ENCODE data around the gene AP2A2.

Gene AP2A2

DNA sequence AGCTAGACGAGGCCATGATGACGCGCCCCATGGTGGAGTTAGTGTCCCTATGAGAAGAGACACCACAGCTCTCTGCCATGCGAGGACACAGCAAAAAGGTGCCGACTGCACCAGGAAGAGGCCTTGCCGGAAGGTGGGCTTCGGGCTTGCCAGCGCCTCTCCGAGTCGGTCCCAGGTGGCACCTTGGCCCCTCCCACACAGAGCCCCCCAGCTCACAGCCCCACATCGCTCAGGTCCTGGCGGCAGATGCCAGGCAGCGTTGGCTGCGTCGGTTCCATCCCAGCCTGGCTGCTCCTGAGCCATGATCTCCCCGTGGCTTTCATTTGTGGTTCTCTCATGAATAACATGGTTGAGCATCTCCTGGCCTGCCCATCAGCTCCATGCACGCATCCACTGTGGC lies 39.1 kb upstream of the AP2A2 start:
- POLR2A ChIA-PET = interaction anchor here (1.7 kb wide), 1 partner anchor 9 kb away, joined by 4 read pairs; no protein-coding TSS in a partner anchor
- Histone ChIP-seq H3K4me3 (ENCODE audit: low read depth, low read length) (no peak overlapping the region), H3K27ac (ENCODE audit: extremely low read depth, low read depth, low read length) (no peak overlapping the region), H3K36me3 (ENCODE audit: control insufficient read depth in 2 of 2, insufficient read depth in 1 of 2, low read length in 2 of 2) (peaks cover 0 to 79% of the 10 kb centered on the region in 2 experiments; a peak in 2 of 3 replicates), H3K4me1 (ENCODE audit: control insufficient read depth, insufficient read depth, low read length) (no peaks in the 10 kb centered on the region), H3K9me3 (ENCODE audit: control insufficient read depth, insufficient read depth, low read depth, low read length) (no peaks in the 10 kb centered on the region)
- CTCF ChIA-PET = no interaction called here
- TF ChIP-seq ZNF776 (tag by site-specific recombination; IDR thresholded peaks at IDR 0.05; ENCODE audit: borderline replicate concordance) (no peak), ZNF521 (tag by site-specific recombination; IDR thresholded peaks at IDR 0.05) (no peak), IKZF3 (tag by site-specific recombination; IDR thresholded peaks at IDR 0.05) (no peak), ZNF211 (tag by site-specific recombination; IDR thresholded peaks at IDR 0.05; ENCODE audit: low read depth) (no peak), ZNF146 (tag by site-specific recombination; IDR thresholded peaks at IDR 0.05) (no peak), ZNF558 (tag by site-specific recombination; IDR thresholded peaks at IDR 0.05) (no peak), ZNF10 (tag by site-specific recombination; IDR thresholded peaks at IDR 0.05) (no peak), ZNF600 (tag by site-specific recombination; IDR thresholded peaks at IDR 0.05) (no peak), ZBTB8A (tag by site-specific recombination; IDR thresholded peaks at IDR 0.05) (no peak), ZNF19 (tag by site-specific recombination; IDR thresholded peaks at IDR 0.05; ENCODE audit: low read depth) (no peak), ZNF777 (tag by site-specific recombination; IDR thresholded peaks at IDR 0.05; ENCODE audit: borderline replicate concordance) (no peak), ZFP37 (tag by site-specific recombination; IDR thresholded peaks at IDR 0.05) (no peak), ZSCAN30 (tag by site-specific recombination; IDR thresholded peaks at IDR 0.05) (no peak), SP2 (tag by site-specific recombination; IDR thresholded peaks at IDR 0.05) (no peak), ZNF302 (tag by site-specific recombination; IDR thresholded peaks at IDR 0.05; ENCODE audit: low read depth) (no peak)
- TF ChIP-seq, protein P1, sequence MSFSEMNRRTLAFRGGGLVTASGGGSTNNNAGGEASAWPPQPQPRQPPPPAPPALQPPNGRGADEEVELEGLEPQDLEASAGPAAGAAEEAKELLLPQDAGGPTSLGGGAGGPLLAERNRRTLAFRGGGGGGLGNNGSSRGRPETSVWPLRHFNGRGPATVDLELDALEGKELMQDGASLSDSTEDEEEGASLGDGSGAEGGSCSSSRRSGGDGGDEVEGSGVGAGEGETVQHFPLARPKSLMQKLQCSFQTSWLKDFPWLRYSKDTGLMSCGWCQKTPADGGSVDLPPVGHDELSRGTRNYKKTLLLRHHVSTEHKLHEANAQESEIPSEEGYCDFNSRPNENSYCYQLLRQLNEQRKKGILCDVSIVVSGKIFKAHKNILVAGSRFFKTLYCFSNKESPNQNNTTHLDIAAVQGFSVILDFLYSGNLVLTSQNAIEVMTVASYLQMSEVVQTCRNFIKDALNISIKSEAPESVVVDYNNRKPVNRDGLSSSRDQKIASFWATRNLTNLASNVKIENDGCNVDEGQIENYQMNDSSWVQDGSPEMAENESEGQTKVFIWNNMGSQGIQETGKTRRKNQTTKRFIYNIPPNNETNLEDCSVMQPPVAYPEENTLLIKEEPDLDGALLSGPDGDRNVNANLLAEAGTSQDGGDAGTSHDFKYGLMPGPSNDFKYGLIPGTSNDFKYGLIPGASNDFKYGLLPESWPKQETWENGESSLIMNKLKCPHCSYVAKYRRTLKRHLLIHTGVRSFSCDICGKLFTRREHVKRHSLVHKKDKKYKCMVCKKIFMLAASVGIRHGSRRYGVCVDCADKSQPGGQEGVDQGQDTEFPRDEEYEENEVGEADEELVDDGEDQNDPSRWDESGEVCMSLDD (tag by site-specific recombination; IDR thresholded peaks at IDR 0.05) = no peak

- POLR2A ChIA-PET = interaction anchor here (1.7 kb wide), 1 partner anchor 8 kb away, joined by 4 read pairs; no protein-coding TSS in a partner anchor
- no peak for TF ChIP-seq ZNF548 (tag by site-specific recombination; IDR thresholded peaks at IDR 0.05)
- no peak for TF ChIP-seq SALL2 (tag by site-specific recombination; IDR thresholded peaks at IDR 0.05; ENCODE audit: borderline replicate concordance)
- no peak for TF ChIP-seq ZNF529 (tag by site-specific recombination; IDR thresholded peaks at IDR 0.05; ENCODE audit: insufficient replicate concordance)
- no peak for TF ChIP-seq ZNF791 (tag by site-specific recombination; IDR thresholded peaks at IDR 0.05)
- TF ChIP-seq ZNF350 (tag by site-specific recombination; IDR thresholded peaks at IDR 0.05) = no peak
- TF ChIP-seq ZNF701 (tag by site-specific recombination; IDR thresholded peaks at IDR 0.05) = no peak
- TF ChIP-seq, protein P2, sequence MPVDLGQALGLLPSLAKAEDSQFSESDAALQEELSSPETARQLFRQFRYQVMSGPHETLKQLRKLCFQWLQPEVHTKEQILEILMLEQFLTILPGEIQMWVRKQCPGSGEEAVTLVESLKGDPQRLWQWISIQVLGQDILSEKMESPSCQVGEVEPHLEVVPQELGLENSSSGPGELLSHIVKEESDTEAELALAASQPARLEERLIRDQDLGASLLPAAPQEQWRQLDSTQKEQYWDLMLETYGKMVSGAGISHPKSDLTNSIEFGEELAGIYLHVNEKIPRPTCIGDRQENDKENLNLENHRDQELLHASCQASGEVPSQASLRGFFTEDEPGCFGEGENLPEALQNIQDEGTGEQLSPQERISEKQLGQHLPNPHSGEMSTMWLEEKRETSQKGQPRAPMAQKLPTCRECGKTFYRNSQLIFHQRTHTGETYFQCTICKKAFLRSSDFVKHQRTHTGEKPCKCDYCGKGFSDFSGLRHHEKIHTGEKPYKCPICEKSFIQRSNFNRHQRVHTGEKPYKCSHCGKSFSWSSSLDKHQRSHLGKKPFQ (tag by site-specific recombination; IDR thresholded peaks at IDR 0.05) = no peak
- TF ChIP-seq ZBTB7A (tag by site-specific recombination; IDR thresholded peaks at IDR 0.05; ENCODE audit: low read depth) = no peak
- no peak for TF ChIP-seq BCL11A (tag by site-specific recombination; IDR thresholded peaks at IDR 0.05; ENCODE audit: low read depth)
- TF ChIP-seq ZNF660 (tag by site-specific recombination; IDR thresholded peaks at IDR 0.05) = no peak
- no peak for TF ChIP-seq ZNF2 (tag by site-specific recombination; IDR thresholded peaks at IDR 0.05)
- TF ChIP-seq YY1 (tag by site-specific recombination; IDR thresholded peaks at IDR 0.05) = no peak
- no peak for TF ChIP-seq ZNF404 (tag by site-specific recombination; IDR thresholded peaks at IDR 0.05)
- no peak for TF ChIP-seq ZNF549 (tag by site-specific recombination; IDR thresholded peaks at IDR 0.05)
- no peak for TF ChIP-seq ZNF184 (tag by site-specific recombination; IDR thresholded peaks at IDR 0.05)
- no peak for TF ChIP-seq ZNF169 (tag by site-specific recombination; IDR thresholded peaks at IDR 0.05)
- no peak for TF ChIP-seq OVOL3 (tag by site-specific recombination; IDR thresholded peaks at IDR 0.05)
- no peak for TF ChIP-seq ZNF776 (tag by site-specific recombination; IDR thresholded peaks at IDR 0.05; ENCODE audit: borderline replicate concordance)
- no peak for TF ChIP-seq ZNF274 (IDR thresholded peaks at IDR 0.05; ENCODE audit: low read length)
- TF ChIP-seq ZNF274 (tag by site-specific recombination; IDR thresholded peaks at IDR 0.05; ENCODE audit: borderline replicate concordance) = no peak
- CTCF ChIA-PET = no interaction called here
- Histone ChIP-seq H3K27ac (ENCODE audit: extremely low read depth, low read depth, low read length) (no peak overlapping the region), H3K4me3 (ENCODE audit: low read depth, low read length) (no peak overlapping the region), H3K4me1 (ENCODE audit: control insufficient read depth, insufficient read depth, low read length) (no peaks in the 10 kb centered on the region), H3K9me3 (ENCODE audit: control insufficient read depth, insufficient read depth, low read depth, low read length) (no peaks in the 10 kb centered on the region), H3K36me3 (ENCODE audit: control insufficient read depth in 2 of 2, insufficient read depth in 1 of 2, low read length in 2 of 2) (peaks cover 0 to 81% of the 10 kb centered on the region in 2 experiments; a peak in 1 of 3 replicates)
Observed at GRCh38 chr11:887589-887988, 38.1 kb upstream of the AP2A2 start.
